K562 (cell line): ENCODE results near the gene TRAF3IP3. TPM values are rescaled to one million over a fixed set of nuclear protein-coding genes. Genes with fewer than 3 reads are reported as not detected.

Experiments
- JUN ChIP-seq, 2 experiments: sonication (generic) in 1 of 2; formaldehyde crosslinking in 1 of 2; IDR thresholded peaks; 2 replicates each; pipeline versions ENCODE4 v1.6.1 to v1.8.0; 2012 to 2022; ENCODE audit warnings: borderline replicate concordance in 2 of 2, mild to moderate bottlenecking in 2 of 2, improper control_type of control experiment in 1 of 2, low read depth in 1 of 2, low read length in 1 of 2, missing genetic modification reagents in 1 of 2
- MGA ChIP-seq: fragments of 450-650 bp; IDR thresholded peaks from 2 replicates; pipeline ENCODE4 v1.6.1; 2016; ENCODE audit warnings: mild to moderate bottlenecking, moderate library complexity
- THRAP3 ChIP-seq: fragments of 450-650 bp; IDR thresholded peaks from 2 replicates; pipeline ENCODE4 v1.6.1; 2016; ENCODE audit warnings: mild to moderate bottlenecking, inconsistent platforms, borderline replicate concordance
- ZNF76 ChIP-seq: fragments of 250-450 bp; sonication (Bioruptor Pico); IDR thresholded peaks from 2 replicates; pipeline ENCODE4 v1.4.0; 2020; ENCODE audit warnings: mild to moderate bottlenecking, moderate library complexity, borderline replicate concordance
- polyA plus RNA-seq, 8 experiments: library from polyadenylated mRNA; depleted of rRNA in 4 of 8; stranded (reverse) in 5 of 8; unstranded in 3 of 8; fragments of >200 nt; fragmentation: Nextera tagmentation in 2 of 8; fragmentation: Illumina TruSeq in 1 of 8; extraction: Ambion mirVana in 2 of 8; extraction: Trizol in 1 of 8; gene quantifications; 2 replicates each; pipeline versions ENCODE4 v1.2.1 to v1.2.3, GENCODE V29; 2011 to 2014; ENCODE audit warnings: inconsistent platforms in 1 of 8, missing spikeins in 1 of 8
- total RNA-seq, 7 experiments: library from RNA; depleted of rRNA in 6 of 7; stranded (reverse); fragments of >200 nt in 6 of 7; fragmentation: Illumina TruSeq in 2 of 7; extraction: Trizol in 2 of 7; gene quantifications; 2 replicates each; pipeline versions ENCODE4 v1.2.1 to v1.2.3, GENCODE V29; 2011 to 2021; ENCODE audit warnings: low replicate concordance in 1 of 7

The TRAF3IP3 gene
- total and polyA plus RNA-seq, 9 of the 15 experiments (the other 6 are each of a cell fraction or from before 2014, with no cell fraction given) = 0.06 to 1.1 (median 0.31) TPM

- TF ChIP-seq MGA (no peak), JUN (IDR thresholded peaks at IDR 0.05; ENCODE audit: borderline replicate concordance, low read depth, low read length) (no peak), JUN (CRISPR knock-in tag; IDR thresholded peaks at IDR 0.05; ENCODE audit: borderline replicate concordance) (no peak), ZNF76 (CRISPR knock-in tag) (no peak), THRAP3 (no peak)
Observed at GRCh38 chr1:209787551-209787950, 31.7 kb downstream of the TRAF3IP3 start (continued).
